GM21576 (cell line): Measurements from ENCODE around the gene LY6G6C.

Source experiments
- ATAC-seq: cut with Tn5 transposase; IDR thresholded peaks from one replicate; pipeline ENCODE4 v1.9.1; 2021; ENCODE audit warnings: mild to moderate bottlenecking, moderate library complexity; ENCODE audit not compliant: unreplicated experiment

Gene LY6G6C

GRCh38 chr6:31721351-31722020, at the start of gene LY6G6C:
Gene LY6G6C, minus strand, starts transcription at chr6:31721746. Its CDS starts 67 bp downstream, at chr6:31721679.
- ATAC-seq: no peak

GRCh38 chr6:31770860-31771259, 49.3 kb upstream of the LY6G6C start:
- no peak for ATAC-seq

- no peak for ATAC-seq
Measured at GRCh38 chr6:31769684-31770371, 48.3 kb upstream of the LY6G6C start.

- no peak for ATAC-seq
Measured at GRCh38 chr6:31768363-31769257, 47.1 kb upstream of the LY6G6C start.

GRCh38 chr6:31767096-31767645, 45.6 kb upstream of the LY6G6C start:
- no peak for ATAC-seq

GRCh38 chr6:31765910-31766794, 44.6 kb upstream of the LY6G6C start:
- no peak for ATAC-seq

- no peak for ATAC-seq
Measured at GRCh38 chr6:31765559-31765909, 44.0 kb upstream of the LY6G6C start.

GRCh38 chr6:31764198-31764597, 42.7 kb upstream of the LY6G6C start:
- no peak for ATAC-seq

- ATAC-seq: no peak
Measured at GRCh38 chr6:31763619-31763940, 42.0 kb upstream of the LY6G6C start.

GRCh38 chr6:31762878-31763618, 41.5 kb upstream of the LY6G6C start:
- ATAC-seq: no peak

GRCh38 chr6:31762356-31762755, 40.8 kb upstream of the LY6G6C start, which contains the start of gene SAPCD1:
Gene SAPCD1, plus strand, starts transcription at chr6:31762656. Its CDS starts 399 bp downstream, at chr6:31763055.
- ATAC-seq: no peak

GRCh38 chr6:31761343-31761742, 39.8 kb upstream of the LY6G6C start:
- no peak for ATAC-seq

- no peak for ATAC-seq
Measured at GRCh38 chr6:31760790-31761189, 39.2 kb upstream of the LY6G6C start.

- no peak for ATAC-seq
Measured at GRCh38 chr6:31758281-31758680, 36.7 kb upstream of the LY6G6C start.

GRCh38 chr6:31752739-31753319, 31.3 kb upstream of the LY6G6C start:
- no peak for ATAC-seq

GRCh38 chr6:31750411-31751022, 29.0 kb upstream of the LY6G6C start:
- no peak for ATAC-seq

GRCh38 chr6:31749301-31750036, 27.9 kb upstream of the LY6G6C start:
- ATAC-seq: no peak

- ATAC-seq: no peak
Measured at GRCh38 chr6:31744422-31744821, 22.9 kb upstream of the LY6G6C start.
